ENCODE measurements around the gene ADAMTS12. TPM values are rescaled to one million over a fixed set of nuclear protein-coding genes. Genes with fewer than 3 reads are reported as not detected.

The ADAMTS12 gene
- total RNA-seq, 1 donor from 2014 or later, result 32.1 TPM

- Mint-ChIP-seq H3K9me3 (no peaks in the 10 kb centered on the region), H3K36me3 (no peaks in the 10 kb centered on the region), H3K27ac (no peak overlapping the region), H3K4me3 (no peak overlapping the region), H3K27me3 (peaks cover 22% of the 10 kb centered on the region), H3K4me1 (ENCODE audit: unreplicated experiment) (peaks cover 7% of the 10 kb centered on the region)
- DNase-seq (ENCODE audit: extremely low spot score, unreplicated experiment), result no peak
- no peak for TF ChIP-seq CTCF (conservative IDR thresholded peaks at IDR 0.05)
Observed at GRCh38 chr5:33933723-33934169, 42.0 kb upstream of the ADAMTS12 start.

- H3K36me3 Mint-ChIP-seq, result no peaks in the 10 kb centered on the region
- H3K4me1 Mint-ChIP-seq (ENCODE audit: unreplicated experiment), result peaks cover 20% of the 10 kb centered on the region
- H3K9me3 Mint-ChIP-seq, result peaks cover 4% of the 10 kb centered on the region
- DNase-seq (ENCODE audit: extremely low spot score, unreplicated experiment), result no peak
- no peak for TF ChIP-seq CTCF (conservative IDR thresholded peaks at IDR 0.05)
- peaks cover 12% of the 10 kb centered on the region for H3K27me3 Mint-ChIP-seq
- no peak overlapping the region for H3K4me3 Mint-ChIP-seq
- no peak overlapping the region for H3K27ac Mint-ChIP-seq
Observed at GRCh38 chr5:33931136-33931535, 39.3 kb upstream of the ADAMTS12 start.

- H3K27me3 Mint-ChIP-seq, result peaks cover 3% of the 10 kb centered on the region
- no peaks in the 10 kb centered on the region for H3K36me3 Mint-ChIP-seq
- peaks cover 18% of the 10 kb centered on the region for H3K4me1 Mint-ChIP-seq (ENCODE audit: unreplicated experiment)
- no peak overlapping the region for H3K4me3 Mint-ChIP-seq
- peaks cover 4% of the 10 kb centered on the region for H3K9me3 Mint-ChIP-seq
- DNase-seq (ENCODE audit: extremely low spot score, unreplicated experiment), result no peak
- no peak for TF ChIP-seq CTCF (conservative IDR thresholded peaks at IDR 0.05)
- H3K27ac Mint-ChIP-seq, result no peak overlapping the region
Observed at GRCh38 chr5:33929925-33930690, 38.3 kb upstream of the ADAMTS12 start.

GRCh38 chr5:33928283-33928682 is 36.5 kb upstream of the ADAMTS12 start:
- peak overlapping the region; percentile 64 for H3K4me3 Mint-ChIP-seq
- DNase-seq (ENCODE audit: extremely low spot score, unreplicated experiment), result no peak
- peak overlapping the region; percentile 73 for H3K27ac Mint-ChIP-seq
- H3K9me3 Mint-ChIP-seq, result peaks cover 4% of the 10 kb centered on the region
- no peaks in the 10 kb centered on the region for H3K36me3 Mint-ChIP-seq
- no peak for TF ChIP-seq CTCF (conservative IDR thresholded peaks at IDR 0.05)
- peaks cover 18% of the 10 kb centered on the region for H3K4me1 Mint-ChIP-seq (ENCODE audit: unreplicated experiment)
- no peaks in the 10 kb centered on the region for H3K27me3 Mint-ChIP-seq

- Mint-ChIP-seq H3K36me3 (no peaks in the 10 kb centered on the region), H3K4me1 (ENCODE audit: unreplicated experiment) (peaks cover 18% of the 10 kb centered on the region), H3K9me3 (peaks cover 4% of the 10 kb centered on the region), H3K4me3 (peak overlapping the region; percentile 64), H3K27ac (peak overlapping the region; percentile 73), H3K27me3 (no peaks in the 10 kb centered on the region)
- no peak for TF ChIP-seq CTCF (conservative IDR thresholded peaks at IDR 0.05)
- no peak for DNase-seq (ENCODE audit: extremely low spot score, unreplicated experiment)
Observed at GRCh38 chr5:33927685-33928084, 35.9 kb upstream of the ADAMTS12 start.

All from type B pancreatic cell (in vitro differentiated cells).